K562 (cell line): Measurements from ENCODE around the gene BMP6. TPM values are rescaled to one million over a fixed set of nuclear protein-coding genes. Genes with fewer than 3 reads are reported as not detected.
A peak's percentile ranks its signal among the peaks of the same experiment; 100 is the strongest.

ENCODE experiments used
- CSDE1 ChIP-seq, 2 experiments: fragments of 450-650 bp; IDR thresholded peaks; 2 replicates each; pipeline ENCODE4 v1.6.1; 2016; ENCODE audit warnings: mild to moderate bottlenecking in 1 of 2
- FOXA1 ChIP-seq: fragments of 450-650 bp; IDR thresholded peaks from 2 replicates; pipeline ENCODE4 v1.6.1; 2016; ENCODE audit warnings: mild to moderate bottlenecking, borderline replicate concordance
- GTF2A2 ChIP-seq: IDR thresholded peaks from 2 replicates; pipeline ENCODE4 v1.6.1; 2016; ENCODE audit warnings: mild to moderate bottlenecking, missing genetic modification characterization, missing compliant biosample characterization
- JUN ChIP-seq, 2 experiments: sonication (generic) in 1 of 2; formaldehyde crosslinking in 1 of 2; IDR thresholded peaks; 2 replicates each; pipeline versions ENCODE4 v1.6.1 to v1.8.0; 2012 to 2022; ENCODE audit warnings: borderline replicate concordance in 2 of 2, mild to moderate bottlenecking in 2 of 2, improper control_type of control experiment in 1 of 2, low read depth in 1 of 2, low read length in 1 of 2, missing genetic modification reagents in 1 of 2
- KAT7 ChIP-seq: sonication (generic); formaldehyde crosslinking; IDR thresholded peaks from 2 replicates; pipeline ENCODE4 v1.8.0; 2022; ENCODE audit warnings: missing genetic modification reagents, mild to moderate bottlenecking, borderline replicate concordance
- MYC ChIP-seq, 2 experiments: fragments of 250-450 bp in 1 of 2; sonication (Bioruptor Pico) in 1 of 2; IDR thresholded peaks; 2 replicates each; pipeline versions ENCODE4 v1.5.1 to v1.6.1; 2012 to 2021; ENCODE audit warnings: low read depth in 2 of 2, borderline replicate concordance in 1 of 2, improper control_type of control experiment in 1 of 2, low read length in 1 of 2, mild to moderate bottlenecking in 1 of 2, moderate library complexity in 1 of 2
- PCBP2 ChIP-seq: fragments of 200-400 bp; formaldehyde crosslinking; IDR thresholded peaks from 2 replicates; pipeline ENCODE4 v1.6.1; 2018; ENCODE audit warnings: low read length, low read depth, mild to moderate bottlenecking, moderate library complexity; ENCODE audit not compliant: poor library complexity, severe bottlenecking
- POLR3A ChIP-seq: IDR thresholded peaks from 2 replicates; pipeline ENCODE4 v1.6.1; 2011; ENCODE audit warnings: borderline replicate concordance, mild to moderate bottlenecking, moderate library complexity; ENCODE audit not compliant: insufficient read length, insufficient read depth; ENCODE audit errors: extremely low read depth
- RBM34 ChIP-seq: fragments of 200-400 bp; formaldehyde crosslinking; IDR thresholded peaks from 2 replicates; pipeline ENCODE4 v1.6.1; 2018; ENCODE audit warnings: low read length, borderline replicate concordance; ENCODE audit not compliant: insufficient read depth
- SMARCC2 ChIP-seq: fragments of 450-650 bp; IDR thresholded peaks from 2 replicates; pipeline ENCODE4 v1.6.1; 2017; ENCODE audit warnings: antibody characterized with exemption, moderate library complexity, mild to moderate bottlenecking, low read depth
- SMARCE1 ChIP-seq: fragments of 450-650 bp; IDR thresholded peaks from 2 replicates; pipeline ENCODE4 v1.7.1; 2016; ENCODE audit warnings: mild to moderate bottlenecking
- TCF7 ChIP-seq: sonication (generic); IDR thresholded peaks from 2 replicates; pipeline ENCODE4 v1.6.1; 2016; ENCODE audit warnings: antibody characterized with exemption, borderline replicate concordance
- YBX1 ChIP-seq: fragments of 450-650 bp; IDR thresholded peaks from 2 replicates; pipeline ENCODE4 v1.7.1; 2016; ENCODE audit warnings: mild to moderate bottlenecking
- ZFP1 ChIP-seq: fragments of 450-650 bp; formaldehyde crosslinking; IDR thresholded peaks from 2 replicates; pipeline ENCODE4 v1.4.0; 2020; ENCODE audit warnings: mild to moderate bottlenecking, mixed read lengths
- ZNF316 ChIP-seq: fragments of 450-650 bp; IDR thresholded peaks from 2 replicates; pipeline ENCODE4 v1.6.1; 2016
- ZNF583 ChIP-seq: fragments of 250-450 bp; sonication (Bioruptor Pico); IDR thresholded peaks from 2 replicates; pipeline ENCODE4 v1.4.0; 2020
- ZNF586 ChIP-seq: fragments of 450-650 bp; formaldehyde crosslinking; conservative IDR thresholded peaks from 2 replicates; pipeline ENCODE4 v1.4.0; 2020; ENCODE audit warnings: mild to moderate bottlenecking, moderate library complexity
- polyA plus RNA-seq, 8 experiments: library from polyadenylated mRNA; depleted of rRNA in 4 of 8; stranded (reverse) in 5 of 8; unstranded in 3 of 8; fragments of >200 nt; fragmentation: Nextera tagmentation in 2 of 8; fragmentation: Illumina TruSeq in 1 of 8; extraction: Ambion mirVana in 2 of 8; extraction: Trizol in 1 of 8; gene quantifications; 2 replicates each; pipeline versions ENCODE4 v1.2.1 to v1.2.3, GENCODE V29; 2011 to 2014; ENCODE audit warnings: inconsistent platforms in 1 of 8, missing spikeins in 1 of 8
- total RNA-seq, 7 experiments: library from RNA; depleted of rRNA in 6 of 7; stranded (reverse); fragments of >200 nt in 6 of 7; fragmentation: Illumina TruSeq in 2 of 7; extraction: Trizol in 2 of 7; gene quantifications; 2 replicates each; pipeline versions ENCODE4 v1.2.1 to v1.2.3, GENCODE V29; 2011 to 2021; ENCODE audit warnings: low replicate concordance in 1 of 7
- TF ChIP-seq, protein P1 (sequence below): fragments of 450-650 bp; IDR thresholded peaks from 2 replicates; pipeline ENCODE4 v1.6.1; 2016
- TF ChIP-seq, protein P2 (sequence below): fragments of 250-450 bp; sonication (Bioruptor Pico); IDR thresholded peaks from 2 replicates; pipeline ENCODE4 v1.6.1; 2021; ENCODE audit warnings: mild to moderate bottlenecking
- TF ChIP-seq, protein P3 (sequence below): IDR thresholded peaks from 2 replicates; pipeline ENCODE4 v1.6.1; 2011; ENCODE audit not compliant: insufficient read length; ENCODE audit errors: extremely low read depth
- TF ChIP-seq, protein P4 (sequence below): fragments of 450-650 bp; formaldehyde crosslinking; IDR thresholded peaks from 2 replicates; pipeline ENCODE4 v1.4.0; 2020; ENCODE audit warnings: mild to moderate bottlenecking, moderate library complexity
- TF ChIP-seq, protein P5 (sequence below), 2 experiments: fragments of 450-650 bp; IDR thresholded peaks; 2 replicates each; pipeline ENCODE4 v1.6.1; 2016

Gene BMP6
- total and polyA plus RNA-seq, 9 of the 15 experiments (the other 6 are each of a cell fraction or from before 2014, with no cell fraction given): 0.01 to 0.13 (median 0.06) TPM; not detected in 3

DNA sequence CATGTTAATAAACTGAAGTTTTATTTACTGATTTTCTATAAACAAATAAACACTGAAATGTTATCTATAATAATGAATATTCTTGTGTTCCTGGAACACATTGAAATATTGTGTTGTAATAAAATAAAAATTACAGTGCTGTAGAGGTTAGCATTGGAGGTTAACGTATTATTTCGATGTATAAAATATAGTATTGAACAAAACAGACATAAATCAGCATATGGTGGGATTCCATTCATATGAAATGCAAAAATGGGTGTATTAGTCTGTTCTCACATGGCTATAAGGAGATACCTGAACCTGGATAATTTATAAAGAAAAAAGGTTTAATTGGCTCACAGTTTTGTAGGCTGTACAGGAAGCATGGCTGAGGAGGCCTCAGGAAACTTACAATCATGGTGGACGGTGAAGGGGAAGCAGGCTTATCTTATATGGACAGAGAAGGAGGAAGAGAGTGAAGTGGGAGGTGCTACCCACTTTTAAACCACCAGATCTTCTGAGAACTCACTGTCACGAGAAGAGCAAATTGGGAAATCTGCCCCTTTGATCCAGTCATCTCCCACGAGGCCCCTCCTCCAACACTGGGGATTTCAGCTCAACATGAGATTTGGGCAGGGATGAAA is 24.6 kb upstream of the BMP6 start (continued):
- TF ChIP-seq PCBP2 (no peak), FOXA1 (no peak), ZNF583 (CRISPR knock-in tag) (no peak), POLR3A (no peak), RBM34 (no peak), SMARCE1 (0 out of 2 replicates have a peak, but pooled peaks have one; percentile 51), SMARCC2 (0 out of 2 replicates have a peak, but pooled peaks have one; percentile 55), JUN (IDR thresholded peaks at IDR 0.05; ENCODE audit: borderline replicate concordance, low read depth, low read length) (no peak), JUN (CRISPR knock-in tag; IDR thresholded peaks at IDR 0.05; ENCODE audit: borderline replicate concordance) (no peak), ZNF316 (peak; percentile 93), TCF7 (peak; percentile 48; the same call in 1 of the 2 replicates), MYC (IDR thresholded peaks at IDR 0.05; ENCODE audit: low read depth, low read length) (0 out of 2 replicates have a peak, but pooled peaks have one; percentile 19), MYC (CRISPR knock-in tag; IDR thresholded peaks at IDR 0.05; ENCODE audit: borderline replicate concordance, low read depth) (no peak), ZNF586 (CRISPR knock-in tag) (no peak), YBX1 (no peak), GTF2A2 (tag) (no peak), ZFP1 (CRISPR knock-in tag) (no peak), CSDE1 (IDR thresholded peaks at IDR 0.05) (no peak), KAT7 (CRISPR knock-in tag) (no peak)
- TF ChIP-seq, protein P1, sequence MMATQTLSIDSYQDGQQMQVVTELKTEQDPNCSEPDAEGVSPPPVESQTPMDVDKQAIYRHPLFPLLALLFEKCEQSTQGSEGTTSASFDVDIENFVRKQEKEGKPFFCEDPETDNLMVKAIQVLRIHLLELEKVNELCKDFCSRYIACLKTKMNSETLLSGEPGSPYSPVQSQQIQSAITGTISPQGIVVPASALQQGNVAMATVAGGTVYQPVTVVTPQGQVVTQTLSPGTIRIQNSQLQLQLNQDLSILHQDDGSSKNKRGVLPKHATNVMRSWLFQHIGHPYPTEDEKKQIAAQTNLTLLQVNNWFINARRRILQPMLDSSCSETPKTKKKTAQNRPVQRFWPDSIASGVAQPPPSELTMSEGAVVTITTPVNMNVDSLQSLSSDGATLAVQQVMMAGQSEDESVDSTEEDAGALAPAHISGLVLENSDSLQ: peak; percentile 65
- TF ChIP-seq, protein P2, sequence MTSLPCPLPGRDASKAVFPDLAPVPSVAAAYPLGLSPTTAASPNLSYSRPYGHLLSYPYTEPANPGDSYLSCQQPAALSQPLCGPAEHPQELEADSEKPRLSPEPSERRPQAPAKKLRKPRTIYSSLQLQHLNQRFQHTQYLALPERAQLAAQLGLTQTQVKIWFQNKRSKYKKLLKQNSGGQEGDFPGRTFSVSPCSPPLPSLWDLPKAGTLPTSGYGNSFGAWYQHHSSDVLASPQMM (CRISPR knock-in tag): no peak
- TF ChIP-seq, protein P3, sequence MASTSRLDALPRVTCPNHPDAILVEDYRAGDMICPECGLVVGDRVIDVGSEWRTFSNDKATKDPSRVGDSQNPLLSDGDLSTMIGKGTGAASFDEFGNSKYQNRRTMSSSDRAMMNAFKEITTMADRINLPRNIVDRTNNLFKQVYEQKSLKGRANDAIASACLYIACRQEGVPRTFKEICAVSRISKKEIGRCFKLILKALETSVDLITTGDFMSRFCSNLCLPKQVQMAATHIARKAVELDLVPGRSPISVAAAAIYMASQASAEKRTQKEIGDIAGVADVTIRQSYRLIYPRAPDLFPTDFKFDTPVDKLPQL: no peak
- TF ChIP-seq, protein P4, sequence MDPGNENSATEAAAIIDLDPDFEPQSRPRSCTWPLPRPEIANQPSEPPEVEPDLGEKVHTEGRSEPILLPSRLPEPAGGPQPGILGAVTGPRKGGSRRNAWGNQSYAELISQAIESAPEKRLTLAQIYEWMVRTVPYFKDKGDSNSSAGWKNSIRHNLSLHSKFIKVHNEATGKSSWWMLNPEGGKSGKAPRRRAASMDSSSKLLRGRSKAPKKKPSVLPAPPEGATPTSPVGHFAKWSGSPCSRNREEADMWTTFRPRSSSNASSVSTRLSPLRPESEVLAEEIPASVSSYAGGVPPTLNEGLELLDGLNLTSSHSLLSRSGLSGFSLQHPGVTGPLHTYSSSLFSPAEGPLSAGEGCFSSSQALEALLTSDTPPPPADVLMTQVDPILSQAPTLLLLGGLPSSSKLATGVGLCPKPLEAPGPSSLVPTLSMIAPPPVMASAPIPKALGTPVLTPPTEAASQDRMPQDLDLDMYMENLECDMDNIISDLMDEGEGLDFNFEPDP: no peak
- TF ChIP-seq, protein P5, sequence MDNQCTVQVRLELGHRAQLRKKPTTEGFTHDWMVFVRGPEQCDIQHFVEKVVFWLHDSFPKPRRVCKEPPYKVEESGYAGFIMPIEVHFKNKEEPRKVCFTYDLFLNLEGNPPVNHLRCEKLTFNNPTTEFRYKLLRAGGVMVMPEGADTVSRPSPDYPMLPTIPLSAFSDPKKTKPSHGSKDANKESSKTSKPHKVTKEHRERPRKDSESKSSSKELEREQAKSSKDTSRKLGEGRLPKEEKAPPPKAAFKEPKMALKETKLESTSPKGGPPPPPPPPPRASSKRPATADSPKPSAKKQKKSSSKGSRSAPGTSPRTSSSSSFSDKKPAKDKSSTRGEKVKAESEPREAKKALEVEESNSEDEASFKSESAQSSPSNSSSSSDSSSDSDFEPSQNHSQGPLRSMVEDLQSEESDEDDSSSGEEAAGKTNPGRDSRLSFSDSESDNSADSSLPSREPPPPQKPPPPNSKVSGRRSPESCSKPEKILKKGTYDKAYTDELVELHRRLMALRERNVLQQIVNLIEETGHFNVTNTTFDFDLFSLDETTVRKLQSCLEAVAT (IDR thresholded peaks at IDR 0.05): no peak
